ENCODE data around the gene RBMS3. TPM values are rescaled to one million over a fixed set of nuclear protein-coding genes. Genes with fewer than 3 reads are reported as not detected.

RBMS3 gene
- total RNA-seq, 2 experiments from 2014 or later, result 0.15 to 3.0 TPM

DNA sequence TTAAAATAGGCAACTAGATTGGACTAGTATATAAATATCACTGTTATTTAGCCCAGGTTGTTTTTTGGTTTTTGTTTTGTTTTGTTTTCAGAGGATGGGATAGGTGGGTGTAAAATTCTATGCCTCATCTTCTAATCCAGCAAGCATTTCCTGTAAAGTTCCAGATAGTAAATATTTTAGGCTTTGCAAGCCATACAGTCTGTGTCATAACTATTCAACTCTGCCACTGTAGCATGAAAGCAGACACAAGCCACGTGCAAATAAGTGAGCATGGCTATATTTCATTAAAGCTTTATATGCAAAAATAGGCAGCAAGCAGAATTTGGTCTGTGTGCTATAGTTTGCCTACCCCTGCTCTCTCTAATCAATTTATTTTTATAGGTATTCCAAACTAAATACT is 668.3 kb downstream of the RBMS3 start:
- no peaks in the 10 kb centered on the region for H3K9me3 Mint-ChIP-seq (ENCODE audit: low read depth)
- CTCF ChIA-PET, result no interaction called here
- no peaks in the 10 kb centered on the region for H3K36me3 Mint-ChIP-seq
- no peak for ATAC-seq
- no peaks in the 10 kb centered on the region for H3K27me3 Mint-ChIP-seq
- H3K4me3 Mint-ChIP-seq, result no peak overlapping the region
- no peaks in the 10 kb centered on the region for H3K4me1 Mint-ChIP-seq
- no peak overlapping the region for H3K27ac Mint-ChIP-seq
- no peak for DNase-seq

DNA sequence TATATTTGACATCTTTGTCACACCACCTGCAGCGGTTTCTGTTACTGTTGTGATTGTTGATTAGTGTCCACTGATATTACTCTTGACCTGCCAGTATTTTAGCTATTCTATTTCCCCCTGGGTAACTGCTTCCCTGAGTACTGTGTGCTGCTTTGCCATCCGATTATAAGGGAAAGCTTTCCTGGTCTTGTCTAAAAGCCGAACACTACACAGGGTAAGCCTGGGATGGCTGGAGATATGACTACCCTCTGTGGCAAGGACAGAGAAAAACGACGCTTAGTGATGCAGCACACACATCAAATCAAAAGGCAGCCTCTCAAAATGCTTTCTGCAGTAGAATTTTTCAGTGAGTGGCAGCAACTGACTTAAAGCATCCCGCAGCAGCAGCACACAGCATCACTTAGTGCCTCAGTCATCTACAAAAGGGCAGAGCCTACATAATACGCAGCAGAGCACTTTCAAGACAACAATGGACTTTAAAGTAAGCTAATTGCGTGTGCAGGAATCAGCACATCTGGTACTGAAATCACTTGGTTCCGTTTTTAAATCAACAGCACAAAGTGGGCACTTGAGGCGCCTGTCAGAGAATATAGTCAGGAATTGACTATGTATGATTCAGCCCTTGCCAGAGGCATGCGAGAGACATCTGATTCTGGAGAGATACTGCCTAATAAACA is 669.2 kb downstream of the RBMS3 start:
- no peak for ATAC-seq
- Mint-ChIP-seq H3K36me3 (no peaks in the 10 kb centered on the region), H3K27me3 (no peaks in the 10 kb centered on the region), H3K27ac (no peak overlapping the region), H3K4me3 (no peak overlapping the region), H3K9me3 (ENCODE audit: low read depth) (no peaks in the 10 kb centered on the region), H3K4me1 (no peaks in the 10 kb centered on the region)
- CTCF ChIA-PET, result no interaction called here
- no peak for DNase-seq

DNA sequence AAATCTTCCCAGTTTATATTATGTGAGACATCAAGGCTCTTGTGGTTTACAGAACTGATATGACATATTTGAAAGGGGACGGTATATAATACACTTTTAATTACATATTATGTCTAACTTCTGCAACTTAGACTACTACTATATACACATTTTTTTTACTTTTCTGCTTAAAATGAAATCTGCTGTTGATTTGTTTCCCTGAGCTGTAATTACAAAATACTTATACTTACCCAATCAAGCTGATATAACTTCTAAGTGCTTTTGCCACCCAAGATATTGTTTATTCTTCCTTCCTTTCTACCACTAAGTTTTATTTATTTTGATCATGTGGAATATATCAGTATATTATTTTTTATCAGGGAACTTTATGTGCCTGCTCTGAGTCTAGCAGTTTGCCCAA is 671.6 kb downstream of the RBMS3 start:
- H3K27me3 Mint-ChIP-seq, result no peaks in the 10 kb centered on the region
- no peaks in the 10 kb centered on the region for H3K9me3 Mint-ChIP-seq (ENCODE audit: low read depth)
- CTCF ChIA-PET, result no interaction called here
- H3K36me3 Mint-ChIP-seq, result no peaks in the 10 kb centered on the region
- DNase-seq (no peak), ATAC-seq (no peak)
- no peak overlapping the region for H3K4me3 Mint-ChIP-seq
- no peaks in the 10 kb centered on the region for H3K4me1 Mint-ChIP-seq
- no peak overlapping the region for H3K27ac Mint-ChIP-seq

DNA sequence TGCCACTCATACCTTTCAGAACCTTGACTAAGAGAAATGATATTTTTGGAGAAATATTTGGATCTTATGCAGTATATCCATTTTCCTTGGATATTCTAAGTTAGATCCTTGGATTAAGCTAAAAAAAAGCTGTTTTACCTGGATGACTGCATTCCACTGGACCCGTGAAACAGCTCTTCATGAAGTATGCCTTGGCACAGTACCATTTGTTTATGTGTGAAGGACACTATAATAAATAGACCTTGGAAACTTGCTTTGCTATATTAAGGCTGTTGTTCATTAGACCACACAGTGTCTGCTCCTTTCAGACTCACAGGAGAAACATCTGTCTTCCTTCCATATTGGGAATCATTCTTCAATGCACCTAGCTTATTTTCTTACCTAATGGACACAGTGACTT is 674.5 kb downstream of the RBMS3 start:
- DNase-seq (no peak), ATAC-seq (no peak)
- no peaks in the 10 kb centered on the region for H3K36me3 Mint-ChIP-seq
- no peaks in the 10 kb centered on the region for H3K4me1 Mint-ChIP-seq
- CTCF ChIA-PET, result no interaction called here
- no peak overlapping the region for H3K27ac Mint-ChIP-seq
- H3K4me3 Mint-ChIP-seq, result no peak overlapping the region
- no peaks in the 10 kb centered on the region for H3K27me3 Mint-ChIP-seq
- no peaks in the 10 kb centered on the region for H3K9me3 Mint-ChIP-seq (ENCODE audit: low read depth)

DNA sequence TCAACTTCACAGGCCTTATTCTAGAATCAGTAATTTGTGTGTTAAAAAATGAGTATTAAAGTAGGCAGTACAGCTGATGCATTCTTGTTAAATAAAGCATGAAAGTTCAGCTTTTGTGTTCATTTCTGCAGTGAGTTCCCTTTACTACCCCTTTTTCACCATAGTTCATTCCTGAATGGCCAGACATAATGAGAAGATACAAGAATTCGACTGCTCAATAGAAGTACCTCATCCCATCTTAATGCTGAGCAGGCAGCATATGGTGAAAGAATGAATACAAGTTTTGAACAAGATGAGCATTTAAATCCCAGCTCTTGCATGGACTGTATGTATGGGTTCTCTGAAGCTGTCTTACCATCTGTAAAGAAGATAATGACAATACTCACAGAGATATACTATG is 677.9 kb downstream of the RBMS3 start:
- CTCF ChIA-PET, result no interaction called here
- DNase-seq (no peak), ATAC-seq (no peak)
- Mint-ChIP-seq H3K4me1 (no peaks in the 10 kb centered on the region), H3K4me3 (no peak overlapping the region), H3K27ac (no peak overlapping the region), H3K36me3 (no peaks in the 10 kb centered on the region), H3K9me3 (ENCODE audit: low read depth) (no peaks in the 10 kb centered on the region), H3K27me3 (no peaks in the 10 kb centered on the region)

DNA sequence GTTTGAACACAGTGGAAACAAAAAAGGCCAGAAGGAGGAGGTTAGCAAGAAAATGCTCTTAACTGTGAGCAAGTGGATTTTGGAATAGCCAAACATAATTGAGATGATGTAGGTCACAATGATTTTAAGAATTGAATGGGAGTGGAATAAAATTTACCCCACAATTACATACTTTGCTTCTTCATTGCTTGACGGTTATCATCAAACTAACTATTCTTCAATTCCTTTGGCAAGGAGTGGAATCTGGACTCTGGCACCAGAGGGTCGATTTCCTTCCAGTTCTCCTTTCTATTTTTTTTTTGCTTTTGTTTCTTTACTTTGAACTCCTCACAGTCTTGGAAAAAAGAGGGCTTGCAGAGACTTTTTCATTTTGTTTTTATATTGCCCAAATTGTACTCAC is 691.0 kb downstream of the RBMS3 start:
- DNase-seq, result no peak
- Mint-ChIP-seq H3K36me3 (no peaks in the 10 kb centered on the region), H3K4me1 (no peaks in the 10 kb centered on the region), H3K4me3 (no peak overlapping the region), H3K27me3 (no peaks in the 10 kb centered on the region), H3K9me3 (ENCODE audit: low read depth) (no peaks in the 10 kb centered on the region), H3K27ac (no peak overlapping the region)
- CTCF ChIA-PET, result no interaction called here
- ATAC-seq, result no peak

DNA sequence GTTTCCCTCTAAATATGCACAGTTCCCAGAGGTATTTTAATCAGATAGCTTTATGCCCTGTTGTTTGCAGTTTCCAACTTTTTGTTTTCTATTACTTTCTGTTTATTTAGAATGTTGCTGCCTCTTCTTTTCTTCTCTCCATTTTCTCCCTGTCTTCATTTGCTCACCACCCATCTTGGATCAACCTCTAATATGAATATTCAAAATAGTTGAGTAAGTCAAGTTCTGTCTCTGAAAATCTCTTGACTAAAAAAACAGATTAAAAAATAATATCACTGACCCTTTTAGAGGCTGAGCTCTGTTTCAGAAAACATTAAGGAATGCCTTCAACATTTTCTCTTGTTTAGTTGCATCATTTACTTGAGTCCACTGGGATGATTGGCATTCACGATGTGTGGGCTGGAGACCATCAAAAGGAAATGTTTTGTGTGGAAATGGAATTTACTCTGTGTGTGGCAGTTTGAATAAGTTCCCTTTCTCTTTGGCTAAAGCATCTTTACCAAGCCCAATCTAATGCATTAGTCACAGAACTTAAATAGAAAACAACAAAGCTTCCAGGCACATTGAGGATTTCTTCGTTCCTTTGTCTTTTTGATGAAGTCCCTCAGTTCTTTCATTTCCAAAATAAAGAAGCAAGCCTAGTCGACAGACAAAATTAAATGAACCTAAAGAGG is 691.6 kb downstream of the RBMS3 start:
- H3K27me3 Mint-ChIP-seq, result no peaks in the 10 kb centered on the region
- no peaks in the 10 kb centered on the region for H3K36me3 Mint-ChIP-seq
- no peaks in the 10 kb centered on the region for H3K9me3 Mint-ChIP-seq (ENCODE audit: low read depth)
- CTCF ChIA-PET, result no interaction called here
- H3K4me1 Mint-ChIP-seq, result no peaks in the 10 kb centered on the region
- H3K27ac Mint-ChIP-seq, result no peak overlapping the region
- no peak overlapping the region for H3K4me3 Mint-ChIP-seq
- DNase-seq (no peak), ATAC-seq (no peak)

DNA sequence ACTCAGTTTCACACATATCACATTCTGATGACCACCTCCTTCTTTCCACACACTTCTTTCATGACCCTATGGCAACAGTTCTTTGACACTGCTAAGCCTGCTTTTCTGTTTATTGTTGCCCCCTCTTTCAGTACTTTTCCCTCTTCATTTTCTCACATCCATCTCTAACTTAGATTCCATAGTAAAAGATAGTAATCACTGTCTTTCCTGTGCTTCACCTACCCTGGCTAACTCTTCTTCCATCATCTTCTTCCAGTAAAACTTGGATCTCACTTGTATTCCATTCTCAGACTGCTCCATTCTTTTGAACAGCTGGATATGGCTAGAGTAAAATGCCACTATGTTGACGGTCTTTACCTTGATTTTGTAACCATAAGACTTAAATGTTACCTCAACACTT is 692.9 kb downstream of the RBMS3 start:
- Mint-ChIP-seq H3K4me3 (no peak overlapping the region), H3K4me1 (no peaks in the 10 kb centered on the region)
- CTCF ChIA-PET, result no interaction called here

DNA sequence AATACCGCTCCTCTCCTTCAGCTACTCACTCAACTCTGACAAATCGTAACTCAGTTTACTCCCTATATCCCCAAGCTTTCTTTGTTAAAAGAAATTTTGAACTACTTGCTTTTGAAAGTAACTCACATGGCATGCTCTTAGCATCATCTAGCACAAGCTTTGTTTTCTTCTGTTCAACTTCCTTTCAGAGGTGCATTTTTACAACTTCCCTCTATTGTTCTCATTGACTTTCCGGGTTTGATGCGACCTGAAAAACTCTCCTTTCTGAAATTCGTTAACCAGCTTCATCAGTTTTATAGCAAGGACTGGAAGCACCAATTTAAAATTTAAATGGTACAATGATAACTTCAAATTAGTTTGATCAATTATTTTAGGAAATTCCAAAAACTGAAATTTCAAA is 696.0 kb downstream of the RBMS3 start:
- CTCF ChIA-PET, result no interaction called here
- H3K27ac Mint-ChIP-seq, result no peak overlapping the region

More for the DNA sequence above, 692.9 kb downstream of the RBMS3 start:
- H3K27ac Mint-ChIP-seq, result no peak overlapping the region
- H3K9me3 Mint-ChIP-seq (ENCODE audit: low read depth), result no peaks in the 10 kb centered on the region
- ATAC-seq (no peak), DNase-seq (no peak)
- H3K36me3 Mint-ChIP-seq, result no peaks in the 10 kb centered on the region
- no peaks in the 10 kb centered on the region for H3K27me3 Mint-ChIP-seq

DNA sequence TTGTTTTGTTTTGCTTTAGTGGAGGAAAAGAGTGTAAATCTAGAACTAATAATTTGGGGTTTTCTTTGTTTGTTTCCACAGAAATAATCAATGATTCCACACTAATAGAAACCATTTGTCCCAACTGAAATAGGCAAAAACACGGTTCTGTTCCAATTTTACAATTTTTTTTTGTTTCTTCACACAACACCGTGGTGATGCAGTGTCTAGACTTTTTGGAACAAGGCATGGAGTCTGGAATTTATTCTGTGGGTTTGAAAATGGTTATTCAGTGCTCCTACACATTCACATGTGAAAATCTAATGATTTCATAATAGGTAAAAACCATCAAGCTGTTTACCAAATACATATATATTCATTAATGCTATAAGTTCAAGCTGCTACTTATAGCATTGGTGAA is 696.5 kb downstream of the RBMS3 start:
- Mint-ChIP-seq H3K9me3 (ENCODE audit: low read depth) (peaks cover 2% of the 10 kb centered on the region), H3K27me3 (no peaks in the 10 kb centered on the region), H3K27ac (no peak overlapping the region), H3K36me3 (no peaks in the 10 kb centered on the region), H3K4me1 (no peaks in the 10 kb centered on the region), H3K4me3 (no peak overlapping the region)
- ATAC-seq (no peak), DNase-seq (no peak)
- CTCF ChIA-PET, result no interaction called here

More for the DNA sequence above, 696.0 kb downstream of the RBMS3 start:
- Mint-ChIP-seq H3K4me1 (no peaks in the 10 kb centered on the region), H3K27me3 (no peaks in the 10 kb centered on the region), H3K36me3 (no peaks in the 10 kb centered on the region), H3K4me3 (no peak overlapping the region), H3K9me3 (ENCODE audit: low read depth) (peaks cover 2% of the 10 kb centered on the region)
- no peak for DNase-seq
- ATAC-seq, result no peak

DNA sequence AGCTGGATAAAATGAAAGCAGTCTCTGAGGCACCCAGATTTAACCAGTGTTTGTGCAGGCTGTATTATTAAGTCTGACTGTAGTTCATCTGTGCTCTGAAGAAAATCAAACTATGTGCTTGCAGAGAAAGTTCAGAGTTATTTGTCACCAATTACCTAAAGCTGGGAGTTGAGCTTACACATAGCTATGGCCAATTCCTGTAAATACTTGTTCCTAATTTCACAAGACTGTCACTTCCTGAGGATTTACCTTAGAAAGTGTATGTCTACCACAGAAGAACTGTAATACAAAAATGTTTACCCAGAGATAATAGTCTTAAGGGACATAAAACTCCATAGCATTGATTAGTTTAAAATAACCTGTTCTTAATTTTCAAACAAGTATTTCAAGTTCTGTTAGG is 697.2 kb downstream of the RBMS3 start:
- no peak for DNase-seq
- Mint-ChIP-seq H3K27ac (no peak overlapping the region), H3K4me1 (no peaks in the 10 kb centered on the region)

DNA sequence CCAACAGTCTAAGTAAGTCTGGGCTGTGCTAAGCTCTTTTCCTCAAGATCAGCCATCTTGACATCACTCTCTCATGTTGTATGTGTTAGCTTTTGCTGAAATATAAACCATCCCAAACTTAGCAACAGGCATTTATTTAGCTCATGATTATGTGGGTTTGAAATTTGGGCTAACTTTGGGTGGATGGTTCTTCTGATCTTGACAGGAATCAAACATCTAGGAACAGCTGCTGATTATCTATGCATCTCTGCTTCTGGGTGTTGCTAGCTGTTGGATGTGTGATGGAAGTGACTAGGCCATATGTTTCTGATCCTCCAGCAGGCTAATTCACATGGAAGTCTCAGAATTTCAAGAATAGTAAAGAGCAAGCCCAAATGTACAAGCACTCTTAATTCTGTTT is 710.3 kb downstream of the RBMS3 start:
- no peaks in the 10 kb centered on the region for H3K9me3 Mint-ChIP-seq (ENCODE audit: low read depth)
- peaks cover 2% of the 10 kb centered on the region for H3K27me3 Mint-ChIP-seq
- CTCF ChIA-PET, result no interaction called here
- no peak for ATAC-seq
- no peak overlapping the region for H3K4me3 Mint-ChIP-seq
- no peak overlapping the region for H3K27ac Mint-ChIP-seq
- H3K36me3 Mint-ChIP-seq, result no peaks in the 10 kb centered on the region
- no peak for DNase-seq
- no peaks in the 10 kb centered on the region for H3K4me1 Mint-ChIP-seq

More for the DNA sequence above, 697.2 kb downstream of the RBMS3 start:
- peaks cover 2% of the 10 kb centered on the region for H3K9me3 Mint-ChIP-seq (ENCODE audit: low read depth)
- H3K36me3 Mint-ChIP-seq, result no peaks in the 10 kb centered on the region
- H3K27me3 Mint-ChIP-seq, result no peaks in the 10 kb centered on the region
- CTCF ChIA-PET, result no interaction called here
- no peak for ATAC-seq
- H3K4me3 Mint-ChIP-seq, result no peak overlapping the region

DNA sequence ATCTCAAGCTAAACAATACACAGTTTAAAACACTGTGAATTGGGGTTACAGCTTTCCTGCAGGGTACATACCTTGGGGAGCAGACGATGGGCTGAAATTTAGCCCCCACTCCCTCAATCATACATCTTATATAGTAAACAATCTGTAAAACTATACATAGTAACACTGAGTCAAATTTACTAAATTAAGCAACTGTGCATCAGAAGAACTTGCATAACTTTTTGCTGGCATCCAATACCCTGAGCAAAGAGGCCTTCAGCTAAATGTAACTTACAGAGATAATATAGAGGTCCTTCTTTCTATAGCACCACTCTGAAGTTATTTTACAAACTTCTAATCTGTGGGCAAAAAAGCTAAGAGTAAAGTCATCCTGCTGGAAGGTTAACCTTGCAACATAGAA is 721.9 kb downstream of the RBMS3 start:
- ATAC-seq (no peak), DNase-seq (no peak)
- Mint-ChIP-seq H3K4me3 (no peak overlapping the region), H3K27ac (no peak overlapping the region), H3K4me1 (no peaks in the 10 kb centered on the region), H3K27me3 (peaks cover 3% of the 10 kb centered on the region), H3K9me3 (ENCODE audit: low read depth) (no peaks in the 10 kb centered on the region), H3K36me3 (no peaks in the 10 kb centered on the region)
- CTCF ChIA-PET, result interaction anchor here (1.4 kb wide), 1 partner anchor 10 kb away, joined by 6 read pairs; no protein-coding TSS in a partner anchor

DNA sequence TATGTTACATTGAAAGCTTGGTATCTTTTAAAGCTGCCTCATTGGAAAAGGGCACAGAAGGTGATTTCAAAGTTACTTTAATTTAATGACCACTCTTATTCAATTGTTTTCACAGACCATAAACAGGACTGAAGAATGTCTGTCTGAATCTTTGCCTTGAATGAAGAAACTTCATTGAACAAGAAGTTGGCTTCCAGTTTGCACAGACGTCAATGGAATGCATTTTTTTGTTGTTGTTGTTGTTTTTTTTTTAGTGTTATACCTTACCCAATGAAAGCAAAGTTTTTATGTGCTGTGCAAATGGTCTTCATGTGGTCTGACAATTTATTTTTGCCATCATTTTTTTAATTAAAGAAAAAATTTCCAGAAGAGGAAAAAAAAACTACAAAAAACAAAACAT is 722.9 kb downstream of the RBMS3 start:
- CTCF ChIA-PET, result no interaction called here
- no peaks in the 10 kb centered on the region for H3K4me1 Mint-ChIP-seq
- no peaks in the 10 kb centered on the region for H3K9me3 Mint-ChIP-seq (ENCODE audit: low read depth)
- ATAC-seq (no peak), DNase-seq (no peak)
- no peaks in the 10 kb centered on the region for H3K36me3 Mint-ChIP-seq
- H3K4me3 Mint-ChIP-seq, result no peak overlapping the region
- H3K27me3 Mint-ChIP-seq, result peaks cover 3% of the 10 kb centered on the region
- no peak overlapping the region for H3K27ac Mint-ChIP-seq

All from activated CD8-positive, alpha-beta memory T cell treated with anti-CD3 and anti-CD28 coated beads, Interleukin-2, amount 10 ng/mL, durations not matched to agents 7 days and 5 days (primary cell).